22Rv1 (cell line): ENCODE results near the gene DCUN1D3.

Experiments used
- H3K27ac ChIP-seq: fragments of 450-650 bp; 2 replicates; pipeline ENCODE4 v1.5.1; 2017
- CTCF ChIP-seq: fragments of 450-650 bp; IDR thresholded peaks from 2 replicates; pipeline ENCODE4 v1.5.1; 2017; ENCODE audit warnings: mild to moderate bottlenecking
- ZFX ChIP-seq: fragments of 450-650 bp; IDR thresholded peaks from 2 replicates; pipeline ENCODE4 v1.6.1; 2017; ENCODE audit warnings: antibody characterized with exemption, borderline replicate concordance

DCUN1D3 gene

GRCh38 chr16:20846551-20846950, 53.6 kb downstream of the DCUN1D3 start:
- H3K27ac ChIP-seq, result no peak overlapping the region
- no peak for TF ChIP-seq ZFX
- TF ChIP-seq CTCF, result no peak

DNA sequence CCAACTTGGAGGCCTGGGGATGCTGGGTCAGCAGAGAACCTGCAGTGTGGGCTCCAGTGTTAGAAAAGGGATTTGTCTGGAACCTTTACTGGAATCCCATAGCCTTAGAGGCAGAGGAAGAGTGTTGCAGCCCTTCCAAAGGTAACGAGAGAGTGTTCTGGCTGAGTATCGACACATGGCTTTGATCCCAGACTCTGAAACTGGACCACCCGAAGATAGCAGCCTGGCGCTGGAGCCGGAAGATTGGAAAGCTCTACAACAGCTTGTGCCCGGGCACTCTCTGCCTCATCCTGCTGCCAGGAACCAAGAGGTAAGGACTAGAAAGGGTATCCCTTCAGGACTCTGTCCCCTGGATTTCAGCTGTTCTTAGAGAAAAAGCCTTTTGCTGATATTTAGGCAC, 54.1 kb downstream of the DCUN1D3 start:
- no peak for TF ChIP-seq CTCF
- no peak overlapping the region for H3K27ac ChIP-seq

GRCh38 chr16:20844588-20844987, 55.6 kb downstream of the DCUN1D3 start:
- TF ChIP-seq CTCF, result no peak
- no peak for TF ChIP-seq ZFX
- H3K27ac ChIP-seq, result no peak overlapping the region

DNA sequence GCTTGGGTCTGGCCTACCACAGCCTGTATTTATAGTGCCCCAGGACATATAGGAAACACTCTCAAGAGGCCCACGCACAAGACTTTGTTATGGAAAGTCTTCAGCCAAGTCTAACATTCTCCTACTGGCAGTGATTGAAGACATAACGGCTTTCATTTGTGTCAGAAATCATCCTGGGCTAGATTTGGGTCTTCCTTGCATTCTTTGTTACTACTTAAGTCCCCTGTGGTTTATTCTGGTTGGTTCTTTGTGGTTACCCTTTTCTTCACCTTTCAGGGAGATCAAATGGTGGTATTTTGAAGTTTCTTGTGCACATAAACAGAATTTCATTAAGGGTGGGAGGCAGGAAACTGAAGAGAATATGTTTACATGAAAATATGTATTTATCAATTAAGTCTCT, 56.1 kb downstream of the DCUN1D3 start:
- H3K27ac ChIP-seq, result no peak overlapping the region
- TF ChIP-seq ZFX (no peak), CTCF (no peak)

GRCh38 chr16:20839504-20839903, 60.7 kb downstream of the DCUN1D3 start:
- H3K27ac ChIP-seq, result no peak overlapping the region
- TF ChIP-seq ZFX (no peak), CTCF (no peak)

- no peak overlapping the region for H3K27ac ChIP-seq
Observed at GRCh38 chr16:20838240-20838639, 61.9 kb downstream of the DCUN1D3 start.

DNA sequence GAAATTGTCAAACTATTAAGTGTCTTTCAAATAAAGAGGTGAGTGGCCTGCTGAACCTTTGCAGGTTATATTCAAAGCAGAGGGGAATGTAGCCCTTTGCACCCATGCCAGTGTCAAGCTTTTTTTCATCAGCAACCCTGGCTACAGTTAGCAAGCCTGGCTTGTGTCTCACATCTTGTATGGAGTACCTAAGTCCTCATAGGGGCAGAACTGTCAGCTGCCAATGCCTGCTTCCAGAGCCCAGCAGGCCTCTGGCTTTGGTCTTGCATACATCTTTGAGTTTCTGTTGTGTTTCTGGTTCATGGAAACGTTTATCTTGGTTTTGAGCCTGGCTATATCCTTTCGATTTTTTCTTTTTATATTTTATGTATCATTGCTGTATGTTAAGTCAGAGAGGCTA, 67.1 kb downstream of the DCUN1D3 start:
- no peak for TF ChIP-seq ZFX
- TF ChIP-seq CTCF, result no peak
- no peak overlapping the region for H3K27ac ChIP-seq

More at GRCh38 chr16:20838240-20838639, 61.9 kb downstream of the DCUN1D3 start:
- TF ChIP-seq ZFX (no peak), CTCF (no peak)
